BLaER1 treated with 17β-estradiol and CSF1 and Interleukin-3, amounts not matched to agents 10 nM and 100 nM (cell line): ENCODE data around the gene MT3.
"Not testable (repeated sequence)": the region's sequence is repeated elsewhere in the genome, so short reads cannot be mapped to it uniquely, and the experiment has no call there.

Experiments used
- H3K27ac ChIP-seq, 11 experiments: shearing (Covaris generic); formaldehyde crosslinking; 2 replicates each; pipeline ENCODE4 v1.8.1; 2022
- H3K27me3 ChIP-seq, 11 experiments: shearing (Covaris generic); formaldehyde crosslinking; 2 replicates each; pipeline ENCODE4 v1.8.1; 2022
- H3K36me3 ChIP-seq, 11 experiments: shearing (Covaris generic); formaldehyde crosslinking; 2 replicates each; pipeline ENCODE4 v1.8.1; 2022
- H3K4me1 ChIP-seq, 10 experiments: shearing (Covaris generic); formaldehyde crosslinking; 2 replicates each; pipeline ENCODE4 v1.8.1; 2022
- H3K4me2 ChIP-seq, 11 experiments: shearing (Covaris generic); formaldehyde crosslinking; 2 replicates each; pipeline ENCODE4 v1.8.1; 2022
- H3K4me3 ChIP-seq, 10 experiments: shearing (Covaris generic); formaldehyde crosslinking; 2 replicates each; pipeline ENCODE4 v1.8.1; 2022
- H3K9ac ChIP-seq, 11 experiments: shearing (Covaris generic); formaldehyde crosslinking; 2 replicates each; pipeline ENCODE4 v1.8.1; 2022
- H3K9me3 ChIP-seq, 11 experiments: shearing (Covaris generic); formaldehyde crosslinking; replicated peaks in 1 of 11; 2 replicates each; pipeline ENCODE4 v1.8.1; 2022
- H4K20me1 ChIP-seq, 11 experiments: shearing (Covaris generic); formaldehyde crosslinking; 2 replicates each; pipeline ENCODE4 v1.8.1; 2022
- Cebpa-rat ChIP-seq, 11 experiments: shearing (Covaris generic); IDR thresholded peaks; 2 replicates each; pipeline ENCODE4 v1.8.1; 2022

The MT3 gene

GRCh38 chr16:56620339-56620897 is 31.1 kb downstream of the MT3 start:
- TF ChIP-seq Cebpa-rat (IDR thresholded peaks at IDR 0.05), result no peak
- Histone ChIP-seq H3K4me2 (no peak overlapping the region), H3K4me3 (no peak overlapping the region)

GRCh38 chr16:56621665-56622445 is 32.5 kb downstream of the MT3 start:
- peaks cover 8 to 13% (median 11%) of the 10 kb centered on the region in 10 experiments; a peak in 17 of 20 replicates for H3K4me1 ChIP-seq
- H3K27me3 ChIP-seq, result peaks cover 81 to 99% (median 97%) of the 10 kb centered on the region in 11 experiments
- not testable (repeated sequence) for H3K9ac ChIP-seq, H3K4me3 ChIP-seq, H3K4me2 ChIP-seq, H3K36me3 ChIP-seq, H3K27ac ChIP-seq, H3K9me3 ChIP-seq
- H4K20me1 ChIP-seq, result peaks cover 0 to 24% (median 0%) of the 10 kb centered on the region in 11 experiments; a peak in 10 of 22 replicates

More at GRCh38 chr16:56620339-56620897, 31.1 kb downstream of the MT3 start:
- Histone ChIP-seq H4K20me1 (peaks cover 0 to 13% (median 0%) of the 10 kb centered on the region in 11 experiments; a peak in 5 of 22 replicates), H3K4me1 (peaks cover 1 to 7% (median 5%) of the 10 kb centered on the region in 10 experiments; a peak in 16 of 20 replicates), H3K9ac (no peak overlapping the region), H3K27ac (no peak overlapping the region), H3K27me3 (peaks cover 76 to 99% (median 97%) of the 10 kb centered on the region in 11 experiments), H3K36me3 (no peaks in the 10 kb centered on the region), H3K9me3 (peaks cover 0 to 8% (median 0%) of the 10 kb centered on the region in 11 experiments; a peak in 2 of 22 replicates)

- Histone ChIP-seq H3K27me3 (peaks cover 81 to 99% (median 97%) of the 10 kb centered on the region in 11 experiments), H3K4me1 (peaks cover 8 to 12% (median 11%) of the 10 kb centered on the region in 10 experiments; a peak in 17 of 20 replicates), H4K20me1 (peaks cover 0 to 19% (median 0%) of the 10 kb centered on the region in 11 experiments; a peak in 10 of 22 replicates)
- not testable (repeated sequence) for H3K4me2 ChIP-seq, H3K9me3 ChIP-seq, H3K27ac ChIP-seq, H3K36me3 ChIP-seq, H3K4me3 ChIP-seq, H3K9ac ChIP-seq
These were observed 33.9 kb downstream of the MT3 start for GRCh38 chr16:56623184-56623583.

GRCh38 chr16:56623637-56624036 is 34.3 kb downstream of the MT3 start:
- TF ChIP-seq Cebpa-rat (IDR thresholded peaks at IDR 0.05), result no peak
- peaks cover 81 to 99% (median 97%) of the 10 kb centered on the region in 11 experiments for H3K27me3 ChIP-seq
- H3K9me3 ChIP-seq, result peaks cover 0 to 9% (median 0%) of the 10 kb centered on the region in 11 experiments; a peak in 1 of 22 replicates

GRCh38 chr16:56625140-56625942 is 36.0 kb downstream of the MT3 start, which contains the start of gene MT1E:
Gene MT1E (plus strand): TSS chr16:56625781. CDS start chr16:56625852, 71 bp downstream.
- Histone ChIP-seq H3K36me3 (no peaks in the 10 kb centered on the region), H3K4me1 (peaks cover 8 to 18% (median 11%) of the 10 kb centered on the region in 10 experiments; a peak in 17 of 20 replicates), H3K27ac (no peak within 1 kb of the TSS), H4K20me1 (peaks cover 0 to 27% (median 0%) of the 10 kb centered on the region in 11 experiments; a peak in 10 of 22 replicates), H3K27me3 (peaks cover 81 to 99% (median 97%) of the 10 kb centered on the region in 11 experiments), H3K9me3 (peaks cover 0 to 9% (median 0%) of the 10 kb centered on the region in 11 experiments; a peak in 1 of 22 replicates), H3K9ac (peak within 1 kb of the TSS in 1 of 11 experiments; percentile 54; a peak in 1 of 22 replicates), H3K4me3 (peak within 1 kb of the TSS; percentile 21 to 61 (median 40); a peak in 19 of 20 replicates), H3K4me2 (peak within 1 kb of the TSS; percentile 46 to 86 (median 68))
- no peak for TF ChIP-seq Cebpa-rat (IDR thresholded peaks at IDR 0.05)

More at GRCh38 chr16:56623637-56624036, 34.3 kb downstream of the MT3 start:
- peaks cover 8 to 12% (median 11%) of the 10 kb centered on the region in 10 experiments; a peak in 17 of 20 replicates for H3K4me1 ChIP-seq
- H3K4me3 ChIP-seq, result no peak overlapping the region
- H4K20me1 ChIP-seq, result peaks cover 0 to 16% (median 0%) of the 10 kb centered on the region in 11 experiments; a peak in 10 of 22 replicates
- H3K4me2 ChIP-seq, result no peak overlapping the region
- no peak overlapping the region for H3K27ac ChIP-seq
- H3K36me3 ChIP-seq, result no peaks in the 10 kb centered on the region
- no peak overlapping the region for H3K9ac ChIP-seq

GRCh38 chr16:56625943-56626654 is 36.8 kb downstream of the MT3 start:
- peak overlapping the region; percentile 46 to 86 (median 68) for H3K4me2 ChIP-seq

GRCh38 chr16:56626685-56627084 is 37.4 kb downstream of the MT3 start:
- Histone ChIP-seq H4K20me1 (peaks cover 0 to 27% (median 0%) of the 10 kb centered on the region in 11 experiments; a peak in 11 of 22 replicates), H3K4me1 (peaks cover 8 to 20% (median 11%) of the 10 kb centered on the region in 10 experiments; a peak in 17 of 20 replicates), H3K4me2 (no peak overlapping the region), H3K9ac (no peak overlapping the region), H3K4me3 (no peak overlapping the region), H3K27ac (no peak overlapping the region), H3K9me3 (peaks cover 0 to 9% (median 0%) of the 10 kb centered on the region in 11 experiments; a peak in 1 of 22 replicates), H3K36me3 (no peaks in the 10 kb centered on the region), H3K27me3 (peaks cover 92 to 100% (median 98%) of the 10 kb centered on the region in 11 experiments)
- TF ChIP-seq Cebpa-rat (IDR thresholded peaks at IDR 0.05), result no peak

More at GRCh38 chr16:56625943-56626654, 36.8 kb downstream of the MT3 start:
- Histone ChIP-seq H4K20me1 (peaks cover 0 to 27% (median 0%) of the 10 kb centered on the region in 11 experiments; a peak in 10 of 22 replicates), H3K27ac (no peak overlapping the region), H3K36me3 (no peaks in the 10 kb centered on the region), H3K9me3 (peaks cover 0 to 9% (median 0%) of the 10 kb centered on the region in 11 experiments; a peak in 1 of 22 replicates), H3K27me3 (peaks cover 86 to 100% (median 98%) of the 10 kb centered on the region in 11 experiments), H3K4me3 (peak overlapping the region; percentile 21 to 61 (median 40); a peak in 13 of 20 replicates), H3K9ac (0 out of 22 replicates have a peak overlapping the region, but pooled peaks of 1 of the 11 experiments have one; percentile 54), H3K4me1 (peaks cover 8 to 20% (median 11%) of the 10 kb centered on the region in 10 experiments; a peak in 17 of 20 replicates)
- TF ChIP-seq Cebpa-rat (IDR thresholded peaks at IDR 0.05), result no peak
